LNCaP clone FGC (cell line): ENCODE data around the gene PRKAG2.
"Not testable (repeated sequence)": the region's sequence is repeated elsewhere in the genome, so short reads cannot be mapped to it uniquely, and the experiment has no call there.

Experiments
- DNase-seq: peaks from one replicate; pipeline ENCODE4 v3.0.0-alpha.2; 2011; ENCODE audit warnings: low read depth
- H3K4me3 ChIP-seq: 2 replicates; pipeline ENCODE4 v1.5.1; 2011; ENCODE audit warnings: mild to moderate bottlenecking, low read depth, low read length, control low read depth
- TF ChIP-seq, protein P1 (sequence below): IDR thresholded peaks from 2 replicates; pipeline ENCODE4 v1.5.1; 2012; ENCODE audit warnings: mild to moderate bottlenecking; ENCODE audit not compliant: control insufficient read depth, insufficient read depth; ENCODE audit errors: extremely low read depth

The PRKAG2 gene

GRCh38 chr7:151519765-151520418 lies 357.0 kb downstream of the PRKAG2 start, which contains the start of gene RHEB:
Gene RHEB (minus strand): TSS chr7:151519895. CDS start chr7:151519511, 384 bp downstream.
- DNase-seq: peak; percentile 96
- TF ChIP-seq, protein P1, sequence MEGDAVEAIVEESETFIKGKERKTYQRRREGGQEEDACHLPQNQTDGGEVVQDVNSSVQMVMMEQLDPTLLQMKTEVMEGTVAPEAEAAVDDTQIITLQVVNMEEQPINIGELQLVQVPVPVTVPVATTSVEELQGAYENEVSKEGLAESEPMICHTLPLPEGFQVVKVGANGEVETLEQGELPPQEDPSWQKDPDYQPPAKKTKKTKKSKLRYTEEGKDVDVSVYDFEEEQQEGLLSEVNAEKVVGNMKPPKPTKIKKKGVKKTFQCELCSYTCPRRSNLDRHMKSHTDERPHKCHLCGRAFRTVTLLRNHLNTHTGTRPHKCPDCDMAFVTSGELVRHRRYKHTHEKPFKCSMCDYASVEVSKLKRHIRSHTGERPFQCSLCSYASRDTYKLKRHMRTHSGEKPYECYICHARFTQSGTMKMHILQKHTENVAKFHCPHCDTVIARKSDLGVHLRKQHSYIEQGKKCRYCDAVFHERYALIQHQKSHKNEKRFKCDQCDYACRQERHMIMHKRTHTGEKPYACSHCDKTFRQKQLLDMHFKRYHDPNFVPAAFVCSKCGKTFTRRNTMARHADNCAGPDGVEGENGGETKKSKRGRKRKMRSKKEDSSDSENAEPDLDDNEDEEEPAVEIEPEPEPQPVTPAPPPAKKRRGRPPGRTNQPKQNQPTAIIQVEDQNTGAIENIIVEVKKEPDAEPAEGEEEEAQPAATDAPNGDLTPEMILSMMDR: no peak
- H3K4me3 ChIP-seq: peak within 1 kb of the TSS; percentile 87

DNA sequence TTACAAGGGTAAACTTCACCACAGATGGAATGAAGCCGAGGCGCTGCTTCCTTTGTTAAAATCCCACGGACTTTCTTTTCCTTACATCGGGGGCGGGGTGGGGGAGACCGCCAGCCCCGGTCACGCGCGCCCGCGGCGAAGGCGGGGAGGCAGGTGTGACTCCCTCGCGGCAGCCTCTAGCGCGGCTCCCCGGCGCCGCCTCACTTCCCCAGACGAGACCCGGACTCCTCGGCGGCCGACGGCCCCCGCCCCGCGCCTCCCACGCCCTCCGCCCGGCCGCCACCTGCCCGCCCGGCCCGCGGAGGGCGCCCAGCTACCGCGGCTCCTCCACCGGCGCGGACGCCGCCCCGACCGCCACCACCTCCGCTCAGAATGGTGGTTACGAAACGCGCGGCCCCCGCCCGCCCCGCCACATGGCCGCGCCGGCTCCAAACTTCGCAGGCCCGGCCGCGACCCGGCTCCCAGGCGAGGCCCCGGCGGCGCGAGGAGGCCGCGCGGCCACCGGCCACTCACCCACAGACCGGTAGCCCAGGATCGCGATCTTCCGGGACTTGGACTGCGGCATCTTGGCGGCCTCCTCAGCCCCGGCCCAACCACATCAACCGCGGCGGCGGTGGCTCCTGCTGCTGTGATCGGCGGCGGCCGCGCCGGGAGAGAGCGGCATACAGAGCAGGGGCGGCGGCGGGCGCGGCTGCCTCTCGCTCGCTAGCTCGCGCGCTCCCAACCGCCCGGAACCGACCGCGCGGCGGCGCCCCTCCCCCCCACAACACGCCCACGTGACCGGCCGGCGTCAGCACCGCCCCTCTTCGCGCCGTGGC lies 357.8 kb downstream of the PRKAG2 start:
- TF ChIP-seq, protein P1: peak; percentile 31
- DNase-seq: not testable (repeated sequence)
- peak overlapping the region; percentile 87 for H3K4me3 ChIP-seq

GRCh38 chr7:151518105-151518946 lies 358.6 kb downstream of the PRKAG2 start:
- peak overlapping the region; percentile 87 for H3K4me3 ChIP-seq
- TF ChIP-seq, protein P1: peak; percentile 21; the same call in 1 of the 2 replicates
- no peak for DNase-seq

GRCh38 chr7:151517601-151518104 lies 359.3 kb downstream of the PRKAG2 start:
- peak overlapping the region; percentile 87 for H3K4me3 ChIP-seq
- TF ChIP-seq, protein P1: no peak
- no peak for DNase-seq

GRCh38 chr7:151515276-151515565 lies 361.7 kb downstream of the PRKAG2 start:
- H3K4me3 ChIP-seq: no peak overlapping the region
- TF ChIP-seq, protein P1: no peak
- DNase-seq: no peak

GRCh38 chr7:151514461-151515275 lies 362.2 kb downstream of the PRKAG2 start:
- TF ChIP-seq, protein P1: no peak
- DNase-seq: no peak
- H3K4me3 ChIP-seq: no peak overlapping the region
